22Rv1 (cell line): ENCODE measurements around the gene TBC1D16.

Experiments used
- H3K27ac ChIP-seq: fragments of 450-650 bp; 2 replicates; pipeline ENCODE4 v1.5.1; 2017
- CTCF ChIP-seq: fragments of 450-650 bp; IDR thresholded peaks from 2 replicates; pipeline ENCODE4 v1.5.1; 2017; ENCODE audit warnings: mild to moderate bottlenecking
- ZFX ChIP-seq: fragments of 450-650 bp; IDR thresholded peaks from 2 replicates; pipeline ENCODE4 v1.6.1; 2017; ENCODE audit warnings: antibody characterized with exemption, borderline replicate concordance

The TBC1D16 gene

GRCh38 chr17:79892457-79893241 is 143.0 kb downstream of the TBC1D16 start:
- no peak overlapping the region for H3K27ac ChIP-seq
- TF ChIP-seq ZFX (no peak), CTCF (no peak)

GRCh38 chr17:79891113-79891730 is 144.4 kb downstream of the TBC1D16 start:
- TF ChIP-seq CTCF = no peak
- TF ChIP-seq ZFX = no peak

GRCh38 chr17:79890706-79891105 is 145.0 kb downstream of the TBC1D16 start:
- no peak overlapping the region for H3K27ac ChIP-seq
- TF ChIP-seq CTCF (no peak), ZFX (no peak)

More at GRCh38 chr17:79891113-79891730, 144.4 kb downstream of the TBC1D16 start:
- no peak overlapping the region for H3K27ac ChIP-seq

GRCh38 chr17:79888811-79889634 is 146.6 kb downstream of the TBC1D16 start:
- no peak for TF ChIP-seq ZFX
- TF ChIP-seq CTCF = no peak
- no peak overlapping the region for H3K27ac ChIP-seq

GRCh38 chr17:79888009-79888540 is 147.6 kb downstream of the TBC1D16 start:
- TF ChIP-seq CTCF (no peak), ZFX (no peak)
- H3K27ac ChIP-seq = no peak overlapping the region

- H3K27ac ChIP-seq = no peak overlapping the region
- TF ChIP-seq CTCF (no peak), ZFX (no peak)
Observed at GRCh38 chr17:79887451-79887991, 148.2 kb downstream of the TBC1D16 start.
